Fibroblast of skin of abdomen (primary cell): Measurements from ENCODE around the gene FMN2.

Source experiments
- DNase-seq: peaks from one replicate; pipeline ENCODE4 v3.0.0-alpha.2; 2013

The FMN2 gene

GRCh38 chr1:240099329-240099728 is 7.6 kb downstream of the FMN2 start:
- DNase-seq = no peak

GRCh38 chr1:240099748-240100147 is 8.1 kb downstream of the FMN2 start:
- DNase-seq = no peak

- DNase-seq = peak; percentile 81
These were observed 8.8 kb downstream of the FMN2 start for GRCh38 chr1:240100371-240100934.

- no peak for DNase-seq
These were observed 9.6 kb downstream of the FMN2 start for GRCh38 chr1:240101306-240101705.

- no peak for DNase-seq
These were observed 10.1 kb downstream of the FMN2 start for GRCh38 chr1:240101737-240102136.

GRCh38 chr1:240104672-240105071 is 13.0 kb downstream of the FMN2 start:
- DNase-seq = no peak

GRCh38 chr1:240107058-240107684 is 15.5 kb downstream of the FMN2 start:
- peak; percentile 87 for DNase-seq

GRCh38 chr1:240109130-240109529 is 17.4 kb downstream of the FMN2 start:
- DNase-seq = no peak

- no peak for DNase-seq
These were observed 18.4 kb downstream of the FMN2 start for GRCh38 chr1:240109920-240110636.

GRCh38 chr1:240111558-240111957 is 19.9 kb downstream of the FMN2 start:
- no peak for DNase-seq

- no peak for DNase-seq
These were observed 22.5 kb downstream of the FMN2 start for GRCh38 chr1:240114222-240114621.

- no peak for DNase-seq
These were observed 24.1 kb downstream of the FMN2 start for GRCh38 chr1:240115831-240116230.

GRCh38 chr1:240116831-240117769 is 25.4 kb downstream of the FMN2 start:
- no peak for DNase-seq

GRCh38 chr1:240117930-240118329 is 26.2 kb downstream of the FMN2 start:
- no peak for DNase-seq

GRCh38 chr1:240122639-240123613 is 31.2 kb downstream of the FMN2 start:
- no peak for DNase-seq

GRCh38 chr1:240126821-240127220 is 35.1 kb downstream of the FMN2 start:
- no peak for DNase-seq

- no peak for DNase-seq
These were observed 36.7 kb downstream of the FMN2 start for GRCh38 chr1:240128366-240128765.

GRCh38 chr1:240134113-240134512 is 42.4 kb downstream of the FMN2 start:
- no peak for DNase-seq

GRCh38 chr1:240134596-240134995 is 42.9 kb downstream of the FMN2 start:
- peak; percentile 60 for DNase-seq

- peak; percentile 38 for DNase-seq
These were observed 44.7 kb downstream of the FMN2 start for GRCh38 chr1:240136402-240136801.

- DNase-seq = no peak
These were observed 47.2 kb downstream of the FMN2 start for GRCh38 chr1:240138867-240139266.

GRCh38 chr1:240139511-240139910 is 47.8 kb downstream of the FMN2 start:
- DNase-seq = no peak
